Stimulated activated CD8-positive, alpha-beta memory T cell treated with anti-CD3 and anti-CD28 coated beads, Interleukin-15, amount 100 ng/mL, for 4 hours (primary cell): ENCODE measurements around the gene MED28.
A peak's percentile ranks its signal among the peaks of the same experiment; 100 is the strongest.
"Not testable (repeated sequence)": the region's sequence is repeated elsewhere in the genome, so short reads cannot be mapped to it uniquely, and the experiment has no call there.

Source experiments
- DNase-seq, 2 donors: peaks; one replicate each; pipeline ENCODE4 v3.0.0-alpha.2; 2020; ENCODE audit warnings: low read depth in 2 of 2

MED28 gene

DNA sequence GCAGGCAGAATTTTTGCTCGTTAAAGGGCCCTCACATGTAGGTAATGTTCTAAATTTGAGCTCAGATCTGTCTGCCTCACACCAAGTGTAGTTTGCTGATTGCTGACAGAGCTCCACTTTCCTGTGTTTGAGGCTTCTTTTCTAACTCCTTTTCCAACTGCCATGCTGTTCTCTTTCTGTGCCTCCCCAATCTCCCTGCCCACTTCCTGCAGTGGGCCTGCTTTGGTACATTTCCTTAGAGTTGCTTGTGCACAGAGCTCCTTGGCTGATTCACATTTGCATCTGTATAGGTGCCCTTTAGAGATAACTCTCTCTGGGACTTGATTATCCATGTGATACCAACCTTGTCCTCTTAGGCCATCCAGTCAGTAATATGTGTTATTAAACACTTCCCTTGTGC lies 4.5 kb downstream of the MED28 start:
- DNase-seq = no peak

DNA sequence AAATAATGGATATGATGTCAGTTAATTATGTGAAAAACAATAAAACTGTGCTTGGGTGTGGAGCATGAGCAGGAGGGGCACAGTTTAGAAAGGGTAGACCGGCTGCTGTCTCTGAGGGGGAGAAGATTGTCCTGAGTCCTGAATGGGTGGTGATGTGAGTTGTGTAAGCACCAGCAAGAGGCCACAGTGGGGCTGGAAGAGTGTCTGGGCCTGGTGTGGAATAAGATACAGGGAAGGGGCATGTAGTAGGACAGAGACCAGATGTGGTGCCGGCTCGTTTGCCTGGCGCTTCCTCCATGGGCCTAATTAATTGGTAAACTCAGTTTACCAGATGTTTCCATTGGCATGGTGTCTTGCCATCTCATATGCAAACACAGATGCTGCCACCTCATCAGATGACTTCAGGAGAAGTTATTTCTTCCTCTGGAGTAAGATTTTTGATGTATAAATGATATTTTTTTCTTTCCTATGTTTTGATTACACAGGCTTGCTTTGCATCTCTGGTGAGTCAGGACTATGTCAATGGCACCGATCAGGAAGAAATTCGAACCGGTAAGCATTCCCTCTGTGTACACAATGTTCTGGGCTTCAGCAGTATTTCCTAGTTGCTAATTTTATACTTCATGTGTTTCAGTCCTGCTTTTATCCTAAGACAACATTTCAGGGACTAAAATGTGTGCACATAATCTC lies 5.1 kb downstream of the MED28 start:
- no peak for DNase-seq

DNA sequence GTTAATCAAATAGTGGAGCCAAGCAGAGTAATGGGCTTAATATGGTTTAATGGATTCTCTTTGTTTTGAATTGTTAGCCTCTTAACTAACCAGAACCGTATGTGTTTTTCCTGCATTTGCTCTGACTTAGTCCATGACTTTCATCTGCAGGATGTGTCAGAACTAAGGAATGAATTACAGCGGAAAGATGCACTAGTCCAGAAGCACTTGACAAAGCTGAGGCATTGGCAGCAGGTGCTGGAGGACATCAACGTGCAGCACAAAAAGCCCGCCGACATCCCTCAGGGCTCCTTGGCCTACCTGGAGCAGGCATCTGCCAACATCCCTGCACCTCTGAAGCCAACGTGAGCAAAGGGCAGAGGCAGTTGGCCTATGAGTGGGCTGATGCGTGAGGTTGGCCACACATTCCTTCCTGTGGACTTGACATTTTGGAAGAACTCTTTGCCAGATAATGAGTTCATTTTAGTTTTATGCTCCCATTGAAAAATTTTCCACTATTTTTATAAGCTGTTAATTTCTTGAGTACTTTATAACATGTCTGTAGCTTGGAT lies 9.1 kb downstream of the MED28 start:
- DNase-seq = no peak

DNA sequence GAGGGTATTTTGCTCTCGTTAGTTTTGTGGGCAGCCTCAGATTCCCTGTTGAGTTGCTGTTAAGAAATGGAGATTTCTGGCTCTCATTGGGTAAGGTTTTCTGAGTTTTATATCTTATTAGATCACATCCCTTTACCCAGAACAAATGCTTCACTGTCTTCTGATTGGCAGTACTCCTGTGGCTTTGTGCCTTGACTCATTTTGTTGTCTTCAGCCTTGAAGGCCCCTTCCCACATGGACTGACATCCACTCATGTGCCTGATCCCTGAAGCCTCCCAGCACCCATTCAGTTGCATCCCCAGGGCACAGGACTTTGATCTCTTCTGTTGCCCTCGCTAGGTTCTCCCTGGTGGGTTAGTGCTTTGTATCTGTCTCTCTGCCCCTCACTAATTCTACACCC lies 10.4 kb downstream of the MED28 start:
- no peak for DNase-seq

DNA sequence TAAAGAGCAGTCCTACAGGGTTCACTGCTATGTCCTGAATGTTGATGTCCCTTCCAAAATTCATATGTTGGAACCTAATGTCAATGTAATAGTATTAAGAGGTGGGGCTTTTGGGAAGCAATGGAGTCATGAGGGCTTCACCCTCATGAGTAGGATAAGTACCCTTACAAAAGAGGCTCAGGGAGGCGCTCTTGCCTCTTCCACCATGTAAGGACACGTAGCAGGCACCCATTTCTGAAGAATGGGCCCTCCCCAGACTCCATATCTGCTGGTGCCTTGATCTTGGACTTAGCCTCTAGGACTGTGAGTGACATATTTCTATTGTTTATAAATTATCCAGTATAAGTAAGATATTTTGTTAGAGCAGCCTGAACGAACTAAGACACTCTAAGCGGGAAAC lies 15.8 kb downstream of the MED28 start:
- no peak for DNase-seq

DNA sequence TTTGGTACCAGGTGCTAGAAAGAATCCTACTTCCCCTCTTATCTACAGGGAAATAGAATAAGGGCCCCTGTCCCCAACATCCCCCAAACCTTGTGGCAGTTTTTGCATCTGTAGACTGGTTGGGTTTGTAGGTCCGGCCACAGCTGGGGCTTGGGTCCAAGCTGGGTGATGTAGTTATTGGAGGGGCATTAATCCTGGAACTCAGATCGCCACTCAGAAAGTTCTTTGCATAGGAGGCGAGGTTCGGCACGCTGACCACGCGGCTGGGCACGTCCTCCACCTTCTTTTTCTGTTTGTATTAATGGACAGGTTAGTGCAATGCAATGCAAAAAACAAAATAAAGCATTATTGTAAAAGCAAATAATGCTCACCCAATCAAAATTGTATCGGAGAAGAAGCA lies 19.2 kb downstream of the MED28 start:
- DNase-seq = no peak

DNA sequence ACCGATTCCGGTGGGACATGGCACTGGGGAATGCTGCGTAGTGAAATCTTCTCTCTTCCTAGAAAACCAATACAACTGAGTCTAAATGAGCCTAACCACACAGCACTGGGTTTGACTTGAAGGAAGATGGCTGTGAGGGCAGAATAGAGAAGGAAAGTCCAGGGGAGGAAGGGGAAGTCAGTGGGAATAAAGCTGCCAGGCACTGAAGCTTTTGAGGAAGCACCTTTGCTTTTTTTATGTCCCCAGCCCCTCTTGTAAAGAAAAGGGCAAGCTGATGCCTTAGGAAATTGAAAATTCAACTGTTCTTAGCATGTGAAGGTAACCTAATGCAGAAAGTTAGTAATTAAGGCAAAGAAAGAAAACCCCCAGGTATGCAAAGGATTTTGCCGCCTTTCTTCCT lies 20.6 kb downstream of the MED28 start:
- no peak for DNase-seq

DNA sequence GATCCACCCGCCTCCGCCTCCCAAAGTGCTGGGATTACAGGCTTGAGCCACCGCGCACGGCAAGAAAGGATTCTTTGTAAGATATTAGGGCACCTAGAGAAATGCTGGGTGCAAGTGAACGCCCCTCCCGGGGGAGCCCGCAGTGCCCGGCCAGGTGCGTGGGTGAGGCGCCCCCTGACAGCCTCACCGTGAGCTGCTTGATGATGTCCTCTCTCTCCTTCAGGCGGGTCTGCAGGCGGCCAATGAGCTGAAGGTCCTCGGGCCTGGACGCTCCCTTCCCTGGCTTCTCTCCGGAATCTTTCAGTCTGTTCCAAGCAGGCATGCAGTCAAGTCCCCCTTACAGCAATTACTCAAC lies 21.9 kb downstream of the MED28 start:
- DNase-seq = no peak

DNA sequence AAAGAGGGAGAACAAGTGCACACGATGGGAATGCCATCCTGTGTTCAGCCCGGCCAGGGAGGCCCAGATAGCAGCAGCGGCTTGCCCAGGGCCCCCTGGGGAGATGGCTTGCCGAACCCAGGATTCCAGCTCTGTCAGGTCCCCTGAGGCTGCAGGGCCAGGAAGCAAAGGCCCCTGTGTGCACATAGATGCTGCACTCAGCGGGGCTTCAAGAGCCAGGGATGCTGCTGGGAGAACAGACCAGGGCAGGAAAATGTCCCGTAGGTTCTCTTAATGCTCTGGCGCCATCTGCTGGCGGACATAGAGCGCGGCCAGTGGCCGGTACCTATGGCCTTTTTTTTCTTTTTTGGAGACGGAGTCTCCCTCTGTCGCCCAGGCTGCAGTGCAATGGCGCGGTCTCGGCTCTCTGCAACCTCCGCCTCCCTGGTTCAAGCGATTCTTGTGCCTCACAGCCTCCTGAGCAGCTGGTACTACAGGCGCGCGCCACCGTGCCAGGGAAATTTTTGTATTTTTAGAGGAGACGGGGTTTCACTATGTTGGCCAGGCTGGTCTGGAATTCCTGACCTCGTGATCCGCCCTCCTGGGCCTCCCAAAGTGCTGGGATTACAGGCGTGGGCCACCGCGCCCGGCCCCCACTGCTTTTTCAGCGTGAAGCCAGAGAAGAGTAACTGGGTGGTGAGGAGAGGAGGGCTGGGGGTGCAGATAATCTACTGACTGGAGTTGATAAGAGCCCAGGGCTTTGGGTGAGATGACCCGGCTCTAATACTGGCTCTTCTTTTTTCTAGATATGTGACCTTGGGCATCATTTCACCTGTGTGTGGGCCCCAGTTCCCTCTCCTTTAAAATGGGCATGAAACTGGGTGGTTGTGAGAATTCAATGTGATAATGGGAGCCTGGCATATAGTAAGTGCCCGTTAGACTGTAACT lies 22.5 kb downstream of the MED28 start:
- DNase-seq = peak; percentile 28 to 31

DNA sequence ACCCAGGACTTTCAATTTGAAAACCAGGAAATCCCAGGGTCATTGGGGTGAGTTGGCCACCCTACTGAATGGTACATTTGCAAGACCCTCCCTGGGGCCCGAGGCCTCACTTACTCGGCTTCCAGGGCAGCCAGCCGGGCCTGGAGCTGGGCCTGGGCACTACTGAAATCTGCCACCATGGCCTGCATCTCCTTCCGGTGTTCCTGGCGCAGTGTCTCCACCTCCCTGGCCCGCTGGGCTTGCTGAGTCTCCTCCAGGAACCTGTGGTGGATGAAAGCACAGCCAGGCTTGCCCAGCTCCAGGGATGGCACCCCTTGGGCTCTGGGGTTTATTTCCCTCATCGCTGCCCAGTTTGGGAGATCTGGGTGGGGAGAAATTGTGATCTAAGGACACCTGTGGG lies 24.7 kb downstream of the MED28 start:
- no peak for DNase-seq

DNA sequence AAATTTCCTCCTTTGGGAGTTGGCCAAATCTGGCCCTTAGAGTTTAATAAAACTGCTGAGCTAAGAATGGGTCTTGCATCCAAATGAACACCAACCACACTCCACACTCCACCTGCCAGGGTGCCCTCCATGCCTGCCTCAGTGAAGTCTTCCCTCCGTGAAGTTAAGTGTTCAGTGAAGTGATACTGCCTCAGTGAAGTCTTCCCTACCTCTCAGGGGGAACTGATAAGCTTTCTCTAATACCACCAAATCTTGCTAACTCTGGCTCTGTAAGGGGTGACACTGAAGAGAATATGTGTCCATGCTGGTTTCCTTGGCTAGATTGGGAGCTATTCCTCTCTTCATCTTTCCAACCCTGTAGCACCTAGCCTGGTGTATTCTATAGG lies 27.9 kb downstream of the MED28 start:
- DNase-seq = no peak

DNA sequence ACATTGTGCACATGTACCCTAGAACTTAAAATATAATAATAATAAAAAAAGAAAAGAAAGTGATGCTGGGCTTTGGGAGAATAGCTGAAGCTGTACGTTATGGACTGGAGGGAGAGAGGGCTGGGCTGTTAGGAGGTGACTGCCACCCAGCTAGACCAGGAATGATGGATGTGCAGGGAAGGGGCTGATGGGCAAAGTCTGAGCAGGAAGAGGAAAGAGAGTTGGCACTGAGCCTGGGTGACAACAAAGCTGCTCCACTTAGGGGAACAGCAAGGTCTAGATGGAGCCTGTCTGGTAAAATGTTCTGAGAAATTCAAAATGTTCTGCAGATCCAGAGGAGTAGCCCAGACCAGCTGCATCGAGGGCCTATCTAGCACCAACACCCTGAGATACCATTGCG lies 32.3 kb downstream of the MED28 start:
- no peak for DNase-seq

DNA sequence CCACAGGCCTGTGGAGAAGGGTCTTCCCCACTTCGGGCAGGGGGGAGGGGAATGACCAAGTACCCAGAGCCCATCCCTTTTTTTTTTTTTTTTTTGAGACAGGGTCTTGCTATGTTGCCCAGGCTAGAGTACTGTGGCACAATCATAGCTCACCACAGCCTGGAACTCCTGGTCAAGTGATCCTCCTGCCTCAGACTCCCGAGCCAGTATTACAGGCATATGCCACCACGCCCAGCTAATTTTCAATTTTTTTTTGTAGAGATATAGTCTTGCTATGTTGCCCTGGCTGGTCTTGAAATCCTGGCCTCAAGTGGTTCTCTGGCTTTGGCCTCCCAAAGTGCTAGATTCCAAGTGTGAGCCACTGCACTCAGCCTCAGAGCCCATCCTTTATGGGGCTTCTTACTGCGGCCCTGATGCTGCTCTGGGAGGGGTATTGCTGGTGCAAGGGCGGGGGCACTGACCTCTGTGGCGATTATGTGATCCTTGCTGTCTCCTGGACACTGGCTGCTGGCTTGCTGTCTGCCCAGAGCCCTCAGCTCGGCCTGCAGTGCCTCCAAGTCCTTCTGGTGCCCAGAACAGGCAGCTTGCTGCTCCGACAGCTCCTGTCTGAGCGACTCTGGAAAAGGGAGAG lies 32.9 kb downstream of the MED28 start:
- no peak for DNase-seq

DNA sequence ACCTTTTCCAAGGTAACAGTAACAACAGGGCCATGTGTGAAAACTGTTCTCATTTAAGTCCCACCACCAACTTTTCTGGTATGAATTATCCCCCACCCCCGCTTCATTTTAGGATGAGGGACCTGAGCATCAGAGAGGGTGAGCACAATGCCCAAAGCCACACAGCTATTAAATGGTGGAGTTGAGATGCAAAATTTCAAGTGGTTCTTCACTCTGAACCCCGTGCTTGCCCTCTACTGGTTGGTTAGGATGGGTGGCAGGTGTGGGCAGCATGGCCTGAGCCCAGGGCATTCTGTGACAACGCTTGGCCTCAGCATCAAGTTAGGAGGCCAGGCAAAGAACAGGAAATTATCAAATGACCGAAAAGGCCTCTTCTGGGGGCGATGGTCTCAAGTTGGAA lies 33.5 kb downstream of the MED28 start:
- DNase-seq = no peak

DNA sequence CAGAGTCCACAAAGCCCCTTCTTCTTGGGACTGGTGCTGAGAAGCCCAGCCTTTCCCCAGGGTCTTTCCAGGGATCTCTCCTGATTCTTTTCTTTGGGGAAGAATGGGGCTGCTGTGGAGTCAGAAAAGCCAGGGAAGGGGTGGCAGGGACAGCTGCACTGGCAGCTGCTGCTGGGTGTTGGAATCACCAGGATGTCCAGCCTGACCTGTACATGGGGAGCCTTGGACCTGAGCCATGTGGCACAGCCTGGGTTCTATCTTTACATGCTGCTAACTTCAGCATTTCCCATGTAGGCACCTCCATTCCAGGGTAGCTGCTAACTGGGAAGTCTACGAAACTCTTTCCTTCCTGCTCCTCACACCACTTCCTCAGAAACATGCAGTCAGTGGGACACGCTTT lies 36.0 kb downstream of the MED28 start:
- DNase-seq = no peak

DNA sequence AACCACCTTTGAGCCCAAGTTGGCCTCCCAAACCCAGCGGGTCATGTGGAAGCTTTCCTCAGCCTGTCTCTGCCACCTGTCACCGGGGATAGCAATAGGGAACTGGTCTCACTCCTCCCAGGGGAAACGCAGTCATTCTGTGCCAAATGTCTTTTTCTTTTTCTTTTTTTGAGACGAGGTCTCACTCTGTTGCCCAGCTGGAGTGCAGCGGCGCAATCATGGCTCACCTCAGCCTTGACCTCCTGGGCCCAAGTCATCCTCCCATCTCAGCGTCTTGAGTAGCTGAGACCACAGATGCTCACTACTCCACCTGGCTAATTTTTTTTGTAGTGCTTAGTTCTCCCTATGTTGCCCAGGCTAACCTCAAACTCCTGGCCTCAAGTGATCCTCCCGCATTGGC lies 40.3 kb downstream of the MED28 start:
- no peak for DNase-seq

DNA sequence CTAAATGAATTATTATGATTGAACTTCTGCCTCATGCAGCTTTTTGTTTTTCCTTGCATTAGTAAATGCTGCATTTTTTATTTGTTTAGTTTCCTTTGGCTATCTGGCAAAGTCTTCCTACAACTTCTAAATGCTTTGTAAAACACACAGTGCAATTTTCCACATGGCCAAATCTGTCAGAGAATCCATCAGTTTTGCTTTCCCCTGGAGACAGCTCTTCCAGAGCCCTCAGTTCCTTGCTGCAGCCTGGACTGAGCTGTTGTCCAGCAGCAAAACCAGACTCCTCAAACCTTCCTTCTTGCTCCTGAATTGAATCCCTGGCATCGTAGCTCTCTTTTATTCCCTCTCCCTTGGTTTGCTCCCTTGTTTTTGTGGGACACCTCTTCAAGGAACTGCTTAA lies 42.6 kb downstream of the MED28 start:
- DNase-seq = no peak

DNA sequence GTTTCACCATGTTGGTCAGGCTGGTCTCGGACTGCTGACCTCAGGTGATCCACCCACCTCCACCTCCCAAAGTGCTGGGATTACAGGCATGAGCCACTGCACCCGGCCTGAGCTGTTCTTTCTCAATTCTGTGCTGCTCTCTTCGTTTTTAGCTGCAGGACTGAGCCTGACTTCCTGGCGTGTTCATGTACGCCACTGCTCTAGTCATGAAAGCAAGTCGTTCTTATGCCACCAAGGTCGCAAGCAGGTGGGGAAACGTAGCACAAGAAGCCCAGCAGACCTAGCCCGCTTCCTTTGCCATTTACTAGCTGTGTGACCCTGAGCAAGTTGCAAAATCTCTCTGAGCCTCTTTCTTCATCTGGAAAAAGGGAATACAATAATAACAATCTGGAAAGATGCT lies 43.4 kb downstream of the MED28 start:
- DNase-seq = no peak

DNA sequence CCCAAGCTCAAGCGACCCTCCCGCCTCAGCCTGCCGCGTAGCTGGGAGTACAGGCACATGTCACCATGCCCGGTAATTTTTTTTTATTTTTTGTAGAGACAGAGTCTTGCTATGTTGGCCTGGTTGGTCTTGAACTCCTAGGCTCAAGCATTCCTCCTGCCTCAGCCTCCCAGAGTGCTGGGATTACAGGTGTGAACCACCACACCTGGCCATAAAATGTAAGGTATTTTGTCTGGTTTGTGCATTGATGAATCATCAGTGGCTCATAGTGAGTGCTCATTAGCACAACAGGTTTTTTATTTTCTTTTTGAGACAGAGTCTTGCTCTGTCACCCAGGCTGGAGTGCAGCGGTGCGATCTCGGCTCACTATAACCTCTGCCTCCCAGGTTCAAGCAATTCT lies 44.8 kb downstream of the MED28 start:
- DNase-seq = not testable (repeated sequence)

DNA sequence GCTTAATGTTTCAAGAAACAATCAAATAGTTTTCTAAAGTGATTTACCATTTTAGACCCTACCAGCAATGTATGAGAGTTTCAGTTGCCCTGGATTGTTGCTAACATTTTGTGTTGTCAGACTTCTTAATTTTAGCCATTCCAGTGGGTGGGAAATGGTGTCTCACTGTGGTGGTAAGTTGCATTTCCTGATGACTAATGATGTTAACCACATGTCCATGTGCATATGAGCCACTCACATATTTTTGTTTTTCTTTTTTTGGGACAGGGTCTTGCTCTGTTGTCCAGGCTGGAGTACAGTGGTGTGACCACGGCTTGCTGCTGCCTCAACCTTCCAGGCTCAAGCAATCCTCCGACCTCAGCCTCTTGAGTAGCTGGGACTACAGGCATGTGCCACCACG lies 48.3 kb downstream of the MED28 start:
- DNase-seq = no peak

DNA sequence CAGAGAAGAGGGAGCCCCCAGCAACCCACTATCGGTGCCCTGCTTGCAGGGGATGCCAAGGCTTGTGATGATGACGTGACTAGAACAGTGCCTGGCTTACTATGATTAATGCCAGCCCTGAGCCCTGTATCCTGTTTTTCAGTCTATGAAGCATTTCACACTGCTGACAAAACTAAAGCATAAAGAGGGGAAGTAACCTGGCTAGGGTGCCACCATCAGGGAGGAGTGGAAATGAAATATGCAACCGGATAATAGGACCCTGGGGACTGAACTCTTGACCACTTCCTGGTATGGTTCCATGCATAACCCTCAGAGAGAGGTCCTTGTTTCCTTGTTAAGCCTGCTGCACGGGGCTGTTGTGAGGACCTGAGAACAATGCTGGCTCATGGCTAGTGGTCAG lies 50.3 kb downstream of the MED28 start:
- DNase-seq = no peak

DNA sequence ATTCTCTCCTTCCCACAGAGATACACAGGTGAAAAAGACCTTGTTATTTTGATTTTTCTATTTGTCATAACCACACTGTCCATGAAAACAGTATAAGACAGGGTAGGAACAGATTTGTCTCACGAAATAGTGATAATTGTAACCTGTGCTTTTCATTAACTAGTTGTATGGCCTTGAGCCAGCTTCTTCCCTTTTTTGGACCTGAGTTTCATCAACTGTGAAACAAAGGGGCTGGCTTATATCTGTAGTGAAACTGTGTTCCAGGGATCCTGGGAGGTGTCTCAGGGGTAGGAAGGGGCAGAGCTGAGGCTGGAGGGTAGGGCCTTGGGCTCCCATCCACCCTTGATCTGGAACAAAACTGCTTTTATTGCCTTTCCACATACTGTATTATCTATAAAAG lies 50.9 kb downstream of the MED28 start:
- DNase-seq = no peak

DNA sequence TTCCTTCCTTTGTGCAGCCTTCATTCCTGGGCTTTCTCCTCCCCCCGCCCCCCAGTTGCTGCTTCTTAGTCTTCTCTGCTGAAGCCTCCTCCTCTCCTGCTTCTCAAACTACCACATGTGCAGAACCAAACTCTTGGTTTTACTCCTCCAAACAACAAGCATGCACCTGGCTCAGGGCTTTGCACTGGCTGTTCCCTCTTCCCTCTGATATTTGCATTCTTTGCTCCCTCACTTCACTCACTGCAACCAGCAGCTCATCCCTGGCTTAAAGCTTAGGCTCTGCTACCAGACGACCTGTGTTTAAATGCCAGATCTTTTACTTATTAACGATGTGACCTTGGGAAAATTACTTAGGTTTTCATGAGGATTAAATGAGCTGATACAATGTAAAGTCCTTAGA lies 51.4 kb downstream of the MED28 start:
- no peak for DNase-seq
